ENCODE results near the gene SLC24A4.

The SLC24A4 gene

DNA sequence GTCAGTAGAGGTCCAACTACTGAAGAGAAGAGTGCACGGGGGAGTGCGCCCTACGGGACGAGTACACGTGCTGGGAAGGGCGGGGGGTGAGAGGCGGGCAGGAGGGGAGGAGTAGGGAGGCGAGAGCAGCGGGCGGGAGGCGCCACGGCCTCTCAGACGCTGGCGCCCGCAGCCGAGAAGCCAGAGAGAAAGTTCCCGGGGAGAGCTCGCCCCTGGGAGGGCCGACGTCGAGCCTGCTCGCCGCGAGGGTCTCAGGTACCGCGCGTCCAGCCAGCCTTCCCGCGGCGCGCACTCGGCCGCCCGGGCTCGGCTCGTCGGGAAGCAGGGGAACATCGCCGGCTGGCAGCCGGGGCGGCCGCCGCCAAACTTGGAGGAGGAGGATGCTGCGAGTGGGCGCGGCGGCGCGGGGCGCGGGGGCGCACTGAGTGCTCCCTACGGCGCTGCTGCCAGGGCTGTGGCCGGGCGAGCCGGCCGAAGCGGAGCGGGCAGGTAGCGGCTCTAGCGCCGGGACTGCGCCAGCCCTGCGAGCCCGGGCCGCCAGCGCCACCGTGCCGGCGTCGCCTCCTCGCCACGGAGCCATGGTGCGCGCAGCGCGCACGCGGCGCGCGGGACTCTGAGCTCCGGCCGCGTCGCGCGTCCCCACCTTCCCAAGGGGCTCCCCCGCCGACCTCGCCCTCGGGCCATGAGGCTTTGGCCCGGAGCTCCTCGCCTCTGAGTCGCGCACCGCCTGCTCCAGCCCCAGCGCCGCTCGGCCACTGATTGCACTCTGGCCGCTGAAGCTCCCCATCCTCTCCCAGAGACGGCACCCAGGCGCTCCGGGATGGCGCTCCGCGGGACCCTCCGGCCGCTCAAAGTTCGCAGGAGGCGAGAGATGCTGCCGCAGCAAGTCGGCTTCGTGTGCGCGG, at the start of gene SLC24A4 (continued):
- TF ChIP-seq, protein P1, sequence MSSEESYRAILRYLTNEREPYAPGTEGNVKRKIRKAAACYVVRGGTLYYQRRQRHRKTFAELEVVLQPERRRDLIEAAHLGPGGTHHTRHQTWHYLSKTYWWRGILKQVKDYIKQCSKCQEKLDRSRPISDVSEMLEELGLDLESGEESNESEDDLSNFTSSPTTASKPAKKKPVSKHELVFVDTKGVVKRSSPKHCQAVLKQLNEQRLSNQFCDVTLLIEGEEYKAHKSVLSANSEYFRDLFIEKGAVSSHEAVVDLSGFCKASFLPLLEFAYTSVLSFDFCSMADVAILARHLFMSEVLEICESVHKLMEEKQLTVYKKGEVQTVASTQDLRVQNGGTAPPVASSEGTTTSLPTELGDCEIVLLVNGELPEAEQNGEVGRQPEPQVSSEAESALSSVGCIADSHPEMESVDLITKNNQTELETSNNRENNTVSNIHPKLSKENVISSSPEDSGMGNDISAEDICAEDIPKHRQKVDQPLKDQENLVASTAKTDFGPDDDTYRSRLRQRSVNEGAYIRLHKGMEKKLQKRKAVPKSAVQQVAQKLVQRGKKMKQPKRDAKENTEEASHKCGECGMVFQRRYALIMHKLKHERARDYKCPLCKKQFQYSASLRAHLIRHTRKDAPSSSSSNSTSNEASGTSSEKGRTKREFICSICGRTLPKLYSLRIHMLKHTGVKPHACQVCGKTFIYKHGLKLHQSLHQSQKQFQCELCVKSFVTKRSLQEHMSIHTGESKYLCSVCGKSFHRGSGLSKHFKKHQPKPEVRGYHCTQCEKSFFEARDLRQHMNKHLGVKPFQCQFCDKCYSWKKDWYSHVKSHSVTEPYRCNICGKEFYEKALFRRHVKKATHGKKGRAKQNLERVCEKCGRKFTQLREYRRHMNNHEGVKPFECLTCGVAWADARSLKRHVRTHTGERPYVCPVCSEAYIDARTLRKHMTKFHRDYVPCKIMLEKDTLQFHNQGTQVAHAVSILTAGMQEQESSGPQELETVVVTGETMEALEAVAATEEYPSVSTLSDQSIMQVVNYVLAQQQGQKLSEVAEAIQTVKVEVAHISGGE (tag by site-specific recombination; conservative IDR thresholded peaks at IDR 0.05; ENCODE audit: low read depth), result no peak
- TF ChIP-seq ZSCAN23 (tag by site-specific recombination; IDR thresholded peaks at IDR 0.05) (no peak), KLF8 (tag by site-specific recombination; IDR thresholded peaks at IDR 0.05) (peak; percentile 85), ZNF174 (tag by site-specific recombination; IDR thresholded peaks at IDR 0.05) (no peak), ZNF621 (tag by site-specific recombination; IDR thresholded peaks at IDR 0.05) (no peak), ZNF266 (tag by site-specific recombination; IDR thresholded peaks at IDR 0.05; ENCODE audit: low read depth) (no peak), ZNF580 (tag by site-specific recombination; IDR thresholded peaks at IDR 0.05) (no peak), GLIS1 (tag by site-specific recombination; IDR thresholded peaks at IDR 0.05) (peak; percentile 73), ZNF214 (tag by site-specific recombination; IDR thresholded peaks at IDR 0.05; ENCODE audit: borderline replicate concordance) (no peak), ZSCAN30 (tag by site-specific recombination; IDR thresholded peaks at IDR 0.05) (no peak), ZNF239 (tag by site-specific recombination; IDR thresholded peaks at IDR 0.05) (no peak), ZSCAN18 (tag by site-specific recombination; IDR thresholded peaks at IDR 0.05) (no peak), ZNF473 (tag by site-specific recombination; IDR thresholded peaks at IDR 0.05) (no peak), BCL11B (tag by site-specific recombination; IDR thresholded peaks at IDR 0.05; ENCODE audit: low read depth) (no peak), ZFP69B (tag by site-specific recombination; IDR thresholded peaks at IDR 0.05) (no peak), ZNF792 (tag by site-specific recombination; IDR thresholded peaks at IDR 0.05) (no peak), ZNF16 (tag by site-specific recombination; IDR thresholded peaks at IDR 0.05; ENCODE audit: low read depth) (no peak), WT1 (tag by site-specific recombination; IDR thresholded peaks at IDR 0.05) (peak; percentile 82), HOXC10 (CRISPR knock-in tag; IDR thresholded peaks at IDR 0.05) (no peak), ZNF114 (tag by site-specific recombination; IDR thresholded peaks at IDR 0.05) (no peak)
- TF ChIP-seq, protein P2, sequence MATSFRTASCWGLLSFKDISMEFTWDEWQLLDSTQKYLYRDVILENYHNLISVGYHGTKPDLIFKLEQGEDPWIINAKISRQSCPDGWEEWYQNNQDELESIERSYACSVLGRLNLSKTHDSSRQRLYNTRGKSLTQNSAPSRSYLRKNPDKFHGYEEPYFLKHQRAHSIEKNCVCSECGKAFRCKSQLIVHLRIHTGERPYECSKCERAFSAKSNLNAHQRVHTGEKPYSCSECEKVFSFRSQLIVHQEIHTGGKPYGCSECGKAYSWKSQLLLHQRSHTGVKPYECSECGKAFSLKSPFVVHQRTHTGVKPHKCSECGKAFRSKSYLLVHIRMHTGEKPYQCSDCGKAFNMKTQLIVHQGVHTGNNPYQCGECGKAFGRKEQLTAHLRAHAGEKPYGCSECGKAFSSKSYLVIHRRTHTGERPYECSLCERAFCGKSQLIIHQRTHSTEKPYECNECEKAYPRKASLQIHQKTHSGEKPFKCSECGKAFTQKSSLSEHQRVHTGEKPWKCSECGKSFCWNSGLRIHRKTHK (tag by site-specific recombination; IDR thresholded peaks at IDR 0.05), result no peak
- TF ChIP-seq, protein P3, sequence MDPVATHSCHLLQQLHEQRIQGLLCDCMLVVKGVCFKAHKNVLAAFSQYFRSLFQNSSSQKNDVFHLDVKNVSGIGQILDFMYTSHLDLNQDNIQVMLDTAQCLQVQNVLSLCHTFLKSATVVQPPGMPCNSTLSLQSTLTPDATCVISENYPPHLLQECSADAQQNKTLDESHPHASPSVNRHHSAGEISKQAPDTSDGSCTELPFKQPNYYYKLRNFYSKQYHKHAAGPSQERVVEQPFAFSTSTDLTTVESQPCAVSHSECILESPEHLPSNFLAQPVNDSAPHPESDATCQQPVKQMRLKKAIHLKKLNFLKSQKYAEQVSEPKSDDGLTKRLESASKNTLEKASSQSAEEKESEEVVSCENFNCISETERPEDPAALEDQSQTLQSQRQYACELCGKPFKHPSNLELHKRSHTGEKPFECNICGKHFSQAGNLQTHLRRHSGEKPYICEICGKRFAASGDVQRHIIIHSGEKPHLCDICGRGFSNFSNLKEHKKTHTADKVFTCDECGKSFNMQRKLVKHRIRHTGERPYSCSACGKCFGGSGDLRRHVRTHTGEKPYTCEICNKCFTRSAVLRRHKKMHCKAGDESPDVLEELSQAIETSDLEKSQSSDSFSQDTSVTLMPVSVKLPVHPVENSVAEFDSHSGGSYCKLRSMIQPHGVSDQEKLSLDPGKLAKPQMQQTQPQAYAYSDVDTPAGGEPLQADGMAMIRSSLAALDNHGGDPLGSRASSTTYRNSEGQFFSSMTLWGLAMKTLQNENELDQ (tag by site-specific recombination; IDR thresholded peaks at IDR 0.05; ENCODE audit: low read depth), result no peak
- TF ChIP-seq, protein P4, sequence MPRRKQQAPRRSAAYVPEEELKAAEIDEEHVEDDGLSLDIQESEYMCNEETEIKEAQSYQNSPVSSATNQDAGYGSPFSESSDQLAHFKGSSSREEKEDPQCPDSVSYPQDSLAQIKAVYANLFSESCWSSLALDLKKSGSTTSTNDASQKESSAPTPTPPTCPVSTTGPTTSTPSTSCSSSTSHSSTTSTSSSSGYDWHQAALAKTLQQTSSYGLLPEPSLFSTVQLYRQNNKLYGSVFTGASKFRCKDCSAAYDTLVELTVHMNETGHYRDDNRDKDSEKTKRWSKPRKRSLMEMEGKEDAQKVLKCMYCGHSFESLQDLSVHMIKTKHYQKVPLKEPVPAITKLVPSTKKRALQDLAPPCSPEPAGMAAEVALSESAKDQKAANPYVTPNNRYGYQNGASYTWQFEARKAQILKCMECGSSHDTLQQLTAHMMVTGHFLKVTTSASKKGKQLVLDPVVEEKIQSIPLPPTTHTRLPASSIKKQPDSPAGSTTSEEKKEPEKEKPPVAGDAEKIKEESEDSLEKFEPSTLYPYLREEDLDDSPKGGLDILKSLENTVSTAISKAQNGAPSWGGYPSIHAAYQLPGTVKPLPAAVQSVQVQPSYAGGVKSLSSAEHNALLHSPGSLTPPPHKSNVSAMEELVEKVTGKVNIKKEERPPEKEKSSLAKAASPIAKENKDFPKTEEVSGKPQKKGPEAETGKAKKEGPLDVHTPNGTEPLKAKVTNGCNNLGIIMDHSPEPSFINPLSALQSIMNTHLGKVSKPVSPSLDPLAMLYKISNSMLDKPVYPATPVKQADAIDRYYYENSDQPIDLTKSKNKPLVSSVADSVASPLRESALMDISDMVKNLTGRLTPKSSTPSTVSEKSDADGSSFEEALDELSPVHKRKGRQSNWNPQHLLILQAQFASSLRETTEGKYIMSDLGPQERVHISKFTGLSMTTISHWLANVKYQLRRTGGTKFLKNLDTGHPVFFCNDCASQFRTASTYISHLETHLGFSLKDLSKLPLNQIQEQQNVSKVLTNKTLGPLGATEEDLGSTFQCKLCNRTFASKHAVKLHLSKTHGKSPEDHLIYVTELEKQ (tag by site-specific recombination; IDR thresholded peaks at IDR 0.05; ENCODE audit: borderline replicate concordance), result no peak
- TF ChIP-seq, protein P5, sequence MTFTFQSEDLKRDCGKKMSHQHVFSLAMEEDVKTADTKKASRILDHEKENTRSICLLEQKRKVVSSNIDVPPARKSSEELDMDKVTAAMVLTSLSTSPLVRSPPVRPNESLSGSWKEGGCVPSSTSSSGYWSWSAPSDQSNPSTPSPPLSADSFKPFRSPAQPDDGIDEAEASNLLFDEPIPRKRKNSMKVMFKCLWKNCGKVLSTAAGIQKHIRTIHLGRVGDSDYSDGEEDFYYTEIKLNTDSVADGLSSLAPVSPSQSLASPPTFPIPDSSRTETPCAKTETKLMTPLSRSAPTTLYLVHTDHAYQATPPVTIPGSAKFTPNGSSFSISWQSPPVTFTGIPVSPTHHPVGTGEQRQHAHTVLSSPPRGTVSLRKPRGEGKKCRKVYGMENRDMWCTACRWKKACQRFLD (tag by site-specific recombination; IDR thresholded peaks at IDR 0.05), result no peak

Measured in HEK293 (cell line).